Skeletal muscle satellite cell (primary cell): Measurements from ENCODE around the gene CTDSP2.
"Not testable (repeated sequence)": the region's sequence is repeated elsewhere in the genome, so short reads cannot be mapped to it uniquely, and the experiment has no call there.

ENCODE experiments used
- H3K27me3 ChIP-seq: 2 replicates; pipeline ENCODE4 v1.7.0; 2013; ENCODE audit warnings: low read length; ENCODE audit not compliant: control insufficient read depth, insufficient read depth
- H3K36me3 ChIP-seq: 2 replicates; pipeline ENCODE4 v1.7.0; 2013; ENCODE audit warnings: mild to moderate bottlenecking, control low read depth, low read length; ENCODE audit not compliant: insufficient read depth
- H3K4me1 ChIP-seq: 2 replicates; pipeline ENCODE4 v1.7.0; 2013; ENCODE audit warnings: low read length; ENCODE audit not compliant: control insufficient read depth, insufficient read depth
- H3K4me2 ChIP-seq: 2 replicates; pipeline ENCODE4 v1.7.0; 2013; ENCODE audit warnings: mild to moderate bottlenecking, low read length
- H3K4me3 ChIP-seq: 2 replicates; pipeline ENCODE4 v1.7.0; 2013; ENCODE audit warnings: low read length
- H3K9ac ChIP-seq: 2 replicates; pipeline ENCODE4 v1.7.0; 2013; ENCODE audit warnings: mild to moderate bottlenecking, low read depth, low read length, moderate library complexity
- H3K9me3 ChIP-seq: replicated peaks from 2 replicates; pipeline ENCODE4 v1.7.0; 2013; ENCODE audit warnings: mild to moderate bottlenecking, control low read depth, low read length

Gene CTDSP2

GRCh38 chr12:57888409-57889157 is 42.1 kb upstream of the CTDSP2 start:
- H3K4me1 ChIP-seq = peaks cover 37% of the 10 kb centered on the region
- peak overlapping the region; percentile 21 for H3K9ac ChIP-seq
- no peaks in the 10 kb centered on the region for H3K27me3 ChIP-seq
- no peaks in the 10 kb centered on the region for H3K36me3 ChIP-seq
- H3K4me3 ChIP-seq = peak overlapping the region; percentile 41
- no peaks in the 10 kb centered on the region for H3K9me3 ChIP-seq
- peak overlapping the region; percentile 70 for H3K4me2 ChIP-seq

GRCh38 chr12:57887631-57888408 is 41.3 kb upstream of the CTDSP2 start:
- Histone ChIP-seq H3K9ac (peak overlapping the region; percentile 21), H3K4me3 (peak overlapping the region; percentile 16), H3K4me2 (peak overlapping the region; percentile 70), H3K9me3 (no peaks in the 10 kb centered on the region), H3K4me1 (peaks cover 32% of the 10 kb centered on the region), H3K36me3 (no peaks in the 10 kb centered on the region), H3K27me3 (peaks cover 2% of the 10 kb centered on the region)

- H3K27me3 ChIP-seq, H3K9me3 ChIP-seq, H3K36me3 ChIP-seq, H3K9ac ChIP-seq, H3K4me3 ChIP-seq, H3K4me2 ChIP-seq: not testable (repeated sequence)
- peaks cover 32% of the 10 kb centered on the region for H3K4me1 ChIP-seq
These were observed 40.4 kb upstream of the CTDSP2 start for GRCh38 chr12:57886964-57887363.

- H3K27me3 ChIP-seq = peaks cover 8% of the 10 kb centered on the region
- H3K9ac ChIP-seq = no peak overlapping the region
- peaks cover 32% of the 10 kb centered on the region for H3K4me1 ChIP-seq
- H3K4me2 ChIP-seq = no peak overlapping the region
- no peaks in the 10 kb centered on the region for H3K9me3 ChIP-seq
- no peaks in the 10 kb centered on the region for H3K36me3 ChIP-seq
- no peak overlapping the region for H3K4me3 ChIP-seq
These were observed 40.0 kb upstream of the CTDSP2 start for GRCh38 chr12:57886542-57886941.

- peaks cover 34% of the 10 kb centered on the region for H3K4me1 ChIP-seq
- H3K9me3 ChIP-seq = no peaks in the 10 kb centered on the region
- no peak overlapping the region for H3K4me2 ChIP-seq
- no peak overlapping the region for H3K4me3 ChIP-seq
- H3K9ac ChIP-seq = no peak overlapping the region
- no peaks in the 10 kb centered on the region for H3K36me3 ChIP-seq
- peaks cover 8% of the 10 kb centered on the region for H3K27me3 ChIP-seq
These were observed 38.7 kb upstream of the CTDSP2 start for GRCh38 chr12:57885207-57885606.

- H3K4me3 ChIP-seq = no peak overlapping the region
- H3K9me3 ChIP-seq = no peaks in the 10 kb centered on the region
- H3K27me3 ChIP-seq = peaks cover 8% of the 10 kb centered on the region
- no peak overlapping the region for H3K9ac ChIP-seq
- no peaks in the 10 kb centered on the region for H3K36me3 ChIP-seq
- H3K4me1 ChIP-seq = peaks cover 19% of the 10 kb centered on the region
- H3K4me2 ChIP-seq = no peak overlapping the region
These were observed 37.2 kb upstream of the CTDSP2 start for GRCh38 chr12:57883700-57884099.

GRCh38 chr12:57883057-57883456 is 36.5 kb upstream of the CTDSP2 start:
- H3K9me3 ChIP-seq = no peaks in the 10 kb centered on the region
- no peak overlapping the region for H3K4me2 ChIP-seq
- H3K4me3 ChIP-seq = no peak overlapping the region
- H3K9ac ChIP-seq = no peak overlapping the region
- peaks cover 13% of the 10 kb centered on the region for H3K4me1 ChIP-seq
- no peaks in the 10 kb centered on the region for H3K36me3 ChIP-seq
- H3K27me3 ChIP-seq = peaks cover 9% of the 10 kb centered on the region

- H3K4me3 ChIP-seq = no peak overlapping the region
- peaks cover 8% of the 10 kb centered on the region for H3K4me1 ChIP-seq
- H3K9me3 ChIP-seq = no peaks in the 10 kb centered on the region
- H3K36me3 ChIP-seq = no peaks in the 10 kb centered on the region
- no peak overlapping the region for H3K4me2 ChIP-seq
- H3K9ac ChIP-seq = no peak overlapping the region
- peaks cover 14% of the 10 kb centered on the region for H3K27me3 ChIP-seq
These were observed 36.0 kb upstream of the CTDSP2 start for GRCh38 chr12:57882575-57882974.

GRCh38 chr12:57881475-57881874 is 34.9 kb upstream of the CTDSP2 start:
- H3K27me3 ChIP-seq = peaks cover 19% of the 10 kb centered on the region
- no peak overlapping the region for H3K9ac ChIP-seq
- no peaks in the 10 kb centered on the region for H3K9me3 ChIP-seq
- no peak overlapping the region for H3K4me3 ChIP-seq
- no peaks in the 10 kb centered on the region for H3K36me3 ChIP-seq
- no peak overlapping the region for H3K4me2 ChIP-seq
- H3K4me1 ChIP-seq = peaks cover 5% of the 10 kb centered on the region

GRCh38 chr12:57881035-57881434 is 34.5 kb upstream of the CTDSP2 start:
- H3K9me3 ChIP-seq, H3K4me2 ChIP-seq, H3K4me1 ChIP-seq, H3K4me3 ChIP-seq, H3K9ac ChIP-seq, H3K36me3 ChIP-seq: not testable (repeated sequence)
- H3K27me3 ChIP-seq = peaks cover 24% of the 10 kb centered on the region

GRCh38 chr12:57877876-57878275 is 31.3 kb upstream of the CTDSP2 start:
- H3K4me3 ChIP-seq = no peak overlapping the region
- no peaks in the 10 kb centered on the region for H3K36me3 ChIP-seq
- H3K27me3 ChIP-seq = peaks cover 23% of the 10 kb centered on the region
- no peak overlapping the region for H3K9ac ChIP-seq
- H3K4me2 ChIP-seq = no peak overlapping the region
- peaks cover 5% of the 10 kb centered on the region for H3K4me1 ChIP-seq
- no peaks in the 10 kb centered on the region for H3K9me3 ChIP-seq
